NCI-H2107 treated with DMSO at 0.1 percent for 48 hours (cell line): ENCODE measurements around the gene TCEAL1.
"Not testable (repeated sequence)": the region's sequence is repeated elsewhere in the genome, so short reads cannot be mapped to it uniquely, and the experiment has no call there.

ENCODE experiments used
- DNase-seq: peaks from one replicate; lab custom pipeline; 2025; ENCODE audit not compliant: unreplicated experiment; lab: John Stamatoyannopoulos, UW

TCEAL1 gene

GRCh38 chrX:103628386-103629317 lies at the start of gene TCEAL1:
TCEAL1 (plus strand) TSS chrX:103628975; CDS start chrX:103629917, 942 bp downstream.
- peak; percentile 81 for DNase-seq

GRCh38 chrX:103584596-103584995 lies 44.2 kb upstream of the TCEAL1 start:
- DNase-seq: peak; percentile 59

GRCh38 chrX:103585411-103586313 lies 43.1 kb upstream of the TCEAL1 start, which contains the start of gene TCEAL4:
TCEAL4 (plus strand) TSS chrX:103585515; CDS start chrX:103586676, 1,161 bp downstream.
- peak; percentile 73 for DNase-seq

GRCh38 chrX:103586314-103586646 lies 42.5 kb upstream of the TCEAL1 start:
- no peak for DNase-seq

GRCh38 chrX:103586659-103587058 lies 42.1 kb upstream of the TCEAL1 start:
- no peak for DNase-seq

GRCh38 chrX:103592295-103592694 lies 36.5 kb upstream of the TCEAL1 start:
- not testable (repeated sequence) for DNase-seq

- not testable (repeated sequence) for DNase-seq
Observed at GRCh38 chrX:103595202-103595601, 33.6 kb upstream of the TCEAL1 start.

GRCh38 chrX:103607364-103608305 lies 21.1 kb upstream of the TCEAL1 start, which contains the start of gene TCEAL3:
TCEAL3 (plus strand) TSS chrX:103607963; CDS start chrX:103609065, 1,102 bp downstream.
- no peak for DNase-seq

- DNase-seq: no peak
Observed at GRCh38 chrX:103608306-103608963, 20.3 kb upstream of the TCEAL1 start.

GRCh38 chrX:103610282-103610681 lies 18.5 kb upstream of the TCEAL1 start:
- no peak for DNase-seq

GRCh38 chrX:103613362-103613890 lies 15.3 kb upstream of the TCEAL1 start:
- no peak for DNase-seq

- DNase-seq: no peak
Observed at GRCh38 chrX:103614999-103615398, 13.8 kb upstream of the TCEAL1 start.

- DNase-seq: no peak
Observed at GRCh38 chrX:103615781-103616371, 12.9 kb upstream of the TCEAL1 start.

- DNase-seq: no peak
Observed at GRCh38 chrX:103616676-103617186, 12.0 kb upstream of the TCEAL1 start.

- no peak for DNase-seq
Observed at GRCh38 chrX:103624111-103624510, 4.7 kb upstream of the TCEAL1 start.

GRCh38 chrX:103626855-103627254 lies 1.9 kb upstream of the TCEAL1 start:
- DNase-seq: no peak

GRCh38 chrX:103629318-103630170 lies 769 bp downstream of the TCEAL1 start:
- DNase-seq: peak; percentile 40

GRCh38 chrX:103630171-103630511 lies 1.4 kb downstream of the TCEAL1 start:
- DNase-seq: no peak
